HEK293 (cell line): ENCODE results near the gene NPIPA5.
"Not testable (repeated sequence)": the region's sequence is repeated elsewhere in the genome, so short reads cannot be mapped to it uniquely, and the experiment has no call there.

Experiments used
- CTCF ChIA-PET: fragments of 350-600 bp; formaldehyde crosslinking; extraction: SDS; loops from one replicate; lab custom pipeline; 2021; ENCODE audit warnings: antibody characterized with exemption; lab: Yijun Ruan, JAX
- POLR2A ChIA-PET: fragments of 300-600 bp; formaldehyde crosslinking; extraction: SDS; loops from one replicate; lab custom pipeline; 2020; ENCODE audit warnings: antibody characterized with exemption, inconsistent platforms; lab: Yijun Ruan, JAX
- H3K27ac ChIP-seq: fragments of 200-500 bp; sonication (Bioruptor generic); 2 replicates; pipeline ENCODE4 v1.5.1; 2014; ENCODE audit warnings: low read depth, low read length, control low read depth, inconsistent platforms; ENCODE audit errors: extremely low read depth
- H3K36me3 ChIP-seq, 2 experiments: fragments of 200-500 bp in 1 of 2; sonication (Bioruptor generic) in 1 of 2; 1 replicate in 1 of 2; 2 replicates in 1 of 2; pipeline ENCODE4 v1.5.1; 2014 to 2017; ENCODE audit warnings: inconsistent platforms in 2 of 2, low read length in 2 of 2; ENCODE audit not compliant: control insufficient read depth in 2 of 2, insufficient read depth in 1 of 2
- H3K4me1 ChIP-seq: fragments of 200-500 bp; sonication (Bioruptor generic); 2 replicates; pipeline ENCODE4 v1.5.1; 2014; ENCODE audit warnings: mild to moderate bottlenecking, low read length, inconsistent platforms; ENCODE audit not compliant: control insufficient read depth, insufficient read depth
- H3K4me3 ChIP-seq: 2 replicates; pipeline ENCODE4 v1.5.1; 2011; ENCODE audit warnings: low read depth, mild to moderate bottlenecking, control low read depth, low read length, moderate library complexity
- H3K9me3 ChIP-seq: fragments of 200-500 bp; sonication (Bioruptor generic); 2 replicates; pipeline ENCODE4 v1.5.1; 2014; ENCODE audit warnings: low read depth, low read length, inconsistent platforms; ENCODE audit not compliant: control insufficient read depth, insufficient read depth
- CTCF ChIP-seq: fragments of 450-650 bp; formaldehyde crosslinking; IDR thresholded peaks from 2 replicates; pipeline ENCODE4 v1.5.1; 2016; ENCODE audit warnings: missing biosample characterization, missing genetic modification characterization
- GLIS2 ChIP-seq: fragments of 450-650 bp; formaldehyde crosslinking; IDR thresholded peaks from 2 replicates; pipeline ENCODE4 v1.5.1; 2016; ENCODE audit warnings: missing biosample characterization, missing genetic modification characterization
- HOXC10 ChIP-seq: sonication (generic); formaldehyde crosslinking; IDR thresholded peaks from 2 replicates; pipeline ENCODE4 v1.8.1; 2023; ENCODE audit warnings: mild to moderate bottlenecking, missing genetic modification reagents
- MZF1 ChIP-seq: fragments of 450-650 bp; formaldehyde crosslinking; IDR thresholded peaks from 2 replicates; pipeline ENCODE4 v1.5.1; 2017; ENCODE audit warnings: missing biosample characterization, missing genetic modification characterization, borderline replicate concordance
- PRDM4 ChIP-seq: fragments of 450-650 bp; formaldehyde crosslinking; IDR thresholded peaks from 2 replicates; pipeline ENCODE4 v1.5.1; 2017; ENCODE audit warnings: missing biosample characterization, missing genetic modification characterization
- TRIM28 ChIP-seq: IDR thresholded peaks from 2 replicates; pipeline ENCODE4 v1.6.1; 2011; ENCODE audit warnings: low read length, control low read depth, borderline replicate concordance
- ZEB2 ChIP-seq: fragments of 450-650 bp; formaldehyde crosslinking; IDR thresholded peaks from 2 replicates; pipeline ENCODE4 v1.5.1; 2016; ENCODE audit warnings: missing biosample characterization, missing genetic modification characterization
- ZNF211 ChIP-seq: fragments of 450-650 bp; formaldehyde crosslinking; IDR thresholded peaks from 2 replicates; pipeline ENCODE4 v1.5.1; 2016; ENCODE audit warnings: low read depth, missing biosample characterization, missing genetic modification characterization
- ZNF266 ChIP-seq: fragments of 450-650 bp; formaldehyde crosslinking; IDR thresholded peaks from 2 replicates; pipeline ENCODE4 v1.5.1; 2016; ENCODE audit warnings: missing biosample characterization, missing genetic modification characterization, low read depth
- ZNF350 ChIP-seq: fragments of 450-650 bp; formaldehyde crosslinking; IDR thresholded peaks from 2 replicates; pipeline ENCODE4 v1.5.0; 2017; ENCODE audit warnings: missing biosample characterization, mild to moderate bottlenecking, missing genetic modification characterization
- ZNF366 ChIP-seq: fragments of 450-650 bp; formaldehyde crosslinking; conservative IDR thresholded peaks from 2 replicates; pipeline ENCODE4 v1.5.1; 2016; ENCODE audit warnings: missing biosample characterization, missing genetic modification characterization
- ZNF391 ChIP-seq: fragments of 450-650 bp; formaldehyde crosslinking; IDR thresholded peaks from 2 replicates; pipeline ENCODE4 v1.5.1; 2016; ENCODE audit warnings: low read depth, missing biosample characterization, missing genetic modification characterization, borderline replicate concordance
- ZNF398 ChIP-seq: fragments of 450-650 bp; formaldehyde crosslinking; IDR thresholded peaks from 2 replicates; pipeline ENCODE4 v1.5.1; 2017; ENCODE audit warnings: missing biosample characterization, missing genetic modification characterization
- ZNF449 ChIP-seq: fragments of 450-650 bp; formaldehyde crosslinking; IDR thresholded peaks from 2 replicates; pipeline ENCODE4 v1.5.1; 2017; ENCODE audit warnings: missing biosample characterization, mild to moderate bottlenecking, missing genetic modification characterization, moderate library complexity
- ZNF521 ChIP-seq: fragments of 450-650 bp; formaldehyde crosslinking; IDR thresholded peaks from 2 replicates; pipeline ENCODE4 v1.5.1; 2017; ENCODE audit warnings: missing biosample characterization, mild to moderate bottlenecking, missing genetic modification characterization
- ZNF558 ChIP-seq: fragments of 450-650 bp; formaldehyde crosslinking; IDR thresholded peaks from 2 replicates; pipeline ENCODE4 v1.5.1; 2016; ENCODE audit warnings: missing biosample characterization, missing genetic modification characterization
- ZNF600 ChIP-seq: fragments of 450-650 bp; formaldehyde crosslinking; IDR thresholded peaks from 2 replicates; pipeline ENCODE4 v1.5.1; 2016; ENCODE audit warnings: missing biosample characterization, missing genetic modification characterization
- ZNF610 ChIP-seq: fragments of 450-650 bp; formaldehyde crosslinking; IDR thresholded peaks from 2 replicates; pipeline ENCODE4 v1.5.1; 2016; ENCODE audit warnings: missing biosample characterization, missing genetic modification characterization, borderline replicate concordance
- ZNF624 ChIP-seq: fragments of 450-650 bp; formaldehyde crosslinking; IDR thresholded peaks from 2 replicates; pipeline ENCODE4 v1.5.1; 2017; ENCODE audit warnings: missing biosample characterization, missing genetic modification characterization
- ZNF777 ChIP-seq: fragments of 450-650 bp; formaldehyde crosslinking; IDR thresholded peaks from 2 replicates; pipeline ENCODE4 v1.5.1; 2017; ENCODE audit warnings: missing biosample characterization, missing genetic modification characterization, borderline replicate concordance
- TF ChIP-seq, protein P1 (sequence below): fragments of 450-650 bp; formaldehyde crosslinking; IDR thresholded peaks from 2 replicates; pipeline ENCODE4 v1.5.1; 2016; ENCODE audit warnings: missing biosample characterization, missing genetic modification characterization

The NPIPA5 gene

DNA sequence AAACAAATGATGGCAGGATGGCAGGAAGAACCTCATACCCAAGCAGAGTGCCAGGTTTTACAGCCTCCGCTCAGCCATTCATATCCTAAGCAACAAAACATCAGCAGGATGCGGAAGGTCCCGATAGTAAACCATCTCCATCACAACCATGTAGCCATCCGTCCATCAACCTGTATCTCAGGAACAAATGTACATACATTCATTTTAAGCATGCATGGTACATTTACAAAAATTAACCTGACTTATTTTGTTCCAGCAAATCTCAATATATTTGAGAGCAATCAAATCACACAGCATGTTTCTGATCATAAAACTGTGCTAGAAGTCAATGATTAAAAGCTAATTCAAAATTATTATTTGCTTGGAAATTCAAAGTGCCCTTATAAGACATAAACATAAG is at the start of gene NPIPA5:
NPIPA5 (minus strand) TSS at position 101 of the 400 bp plus-strand sequence; CDS start at position 101, 0 bp downstream.
- H3K36me3 ChIP-seq, H3K9me3 ChIP-seq, H3K4me3 ChIP-seq, POLR2A ChIA-PET, H3K27ac ChIP-seq, H3K4me1 ChIP-seq, CTCF ChIA-PET: not testable (repeated sequence)

- no peaks in the 10 kb centered on the region for H3K9me3 ChIP-seq
- no peaks in the 10 kb centered on the region for H3K36me3 ChIP-seq
- ChIA-PET CTCF (interaction anchor here (0.5 to 2.8 kb wide), 13 partner anchors 10 to 244 kb away, joined by 3 to 10 read pairs (median 3); no protein-coding TSS in a partner anchor), POLR2A (interaction anchor here (1.0 kb wide), 1 partner anchor 82 kb away, joined by 3 read pairs; no protein-coding TSS in a partner anchor)
- H3K27ac ChIP-seq: no peak overlapping the region
- no peaks in the 10 kb centered on the region for H3K4me1 ChIP-seq
- no peak overlapping the region for H3K4me3 ChIP-seq
- TF ChIP-seq ZNF266 (tag by site-specific recombination) (no peak), ZEB2 (tag by site-specific recombination) (0 out of 2 replicates have a peak, but pooled peaks have one; percentile 19), ZNF624 (tag by site-specific recombination) (no peak), MZF1 (tag by site-specific recombination) (no peak), ZNF521 (tag by site-specific recombination) (no peak), ZNF558 (no peak), ZNF350 (tag by site-specific recombination) (no peak), GLIS2 (tag by site-specific recombination) (no peak), PRDM4 (no peak), TRIM28 (no peak), ZNF398 (tag by site-specific recombination) (peak; percentile 58), ZNF211 (tag by site-specific recombination) (no peak), ZNF610 (tag by site-specific recombination) (no peak), HOXC10 (CRISPR knock-in tag) (no peak), ZNF366 (tag by site-specific recombination) (no peak), CTCF (tag by site-specific recombination) (peak; percentile 47; the same call in 1 of the 2 replicates), ZNF777 (no peak), ZNF600 (tag by site-specific recombination) (no peak), ZNF391 (no peak), ZNF449 (tag by site-specific recombination) (no peak)
- TF ChIP-seq, protein P1, sequence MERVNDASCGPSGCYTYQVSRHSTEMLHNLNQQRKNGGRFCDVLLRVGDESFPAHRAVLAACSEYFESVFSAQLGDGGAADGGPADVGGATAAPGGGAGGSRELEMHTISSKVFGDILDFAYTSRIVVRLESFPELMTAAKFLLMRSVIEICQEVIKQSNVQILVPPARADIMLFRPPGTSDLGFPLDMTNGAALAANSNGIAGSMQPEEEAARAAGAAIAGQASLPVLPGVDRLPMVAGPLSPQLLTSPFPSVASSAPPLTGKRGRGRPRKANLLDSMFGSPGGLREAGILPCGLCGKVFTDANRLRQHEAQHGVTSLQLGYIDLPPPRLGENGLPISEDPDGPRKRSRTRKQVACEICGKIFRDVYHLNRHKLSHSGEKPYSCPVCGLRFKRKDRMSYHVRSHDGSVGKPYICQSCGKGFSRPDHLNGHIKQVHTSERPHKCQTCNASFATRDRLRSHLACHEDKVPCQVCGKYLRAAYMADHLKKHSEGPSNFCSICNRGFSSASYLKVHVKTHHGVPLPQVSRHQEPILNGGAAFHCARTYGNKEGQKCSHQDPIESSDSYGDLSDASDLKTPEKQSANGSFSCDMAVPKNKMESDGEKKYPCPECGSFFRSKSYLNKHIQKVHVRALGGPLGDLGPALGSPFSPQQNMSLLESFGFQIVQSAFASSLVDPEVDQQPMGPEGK: no peak
Observed at GRCh38 chr16:15427648-15428239, 49.6 kb upstream of the NPIPA5 start.
